A549 (cell line): Measurements from ENCODE around the gene SLC22A23. TPM values are rescaled to one million over a fixed set of nuclear protein-coding genes. Genes with fewer than 3 reads are reported as not detected.

ENCODE experiments used
- ATAC-seq, 2 experiments: fragments of 200-7000 bp in 1 of 2; fragments of >200 bp in 1 of 2; cut with Nextera tagmentation in 1 of 2; cut with Tn5 transposase in 1 of 2; 3 replicates each; pipeline versions ENCODE4 v1.8.0 to v1.9.1; 2018 to 2020; ENCODE audit warnings: mild to moderate bottlenecking in 1 of 2, moderate library complexity in 1 of 2
- CTCF ChIA-PET: fragments of 300-600 bp; sonication (Branson Sonifier 250); formaldehyde crosslinking; extraction: SDS; loops from one replicate; lab custom pipeline; 2021; ENCODE audit warnings: antibody characterized with exemption, inconsistent platforms; lab: Yijun Ruan, JAX
- POLR2A ChIA-PET: fragments of 350-600 bp; formaldehyde crosslinking; extraction: SDS; loops from one replicate; lab custom pipeline; 2021; ENCODE audit warnings: antibody characterized with exemption, inconsistent platforms; lab: Yijun Ruan, JAX
- DNase-seq, 2 experiments: peaks; one replicate each; pipeline versions ENCODE4 v3.0.0 to v3.0.0-alpha.2; 2011 to 2016; ENCODE audit warnings: low read depth in 1 of 2, low spot score in 1 of 2
- FAIRE-seq: peaks from 2 replicates; lab custom pipeline; 2011; peaks lifted over from hg19 to GRCh38; lab: Jason Lieb, UNC
- H3K27ac ChIP-seq, 2 experiments: fragments of >200 bp; sonication (Bioruptor Twin); formaldehyde crosslinking; 3 replicates each; pipeline ENCODE4 v1.5.1; 2016 to 2017
- H3K4me1 ChIP-seq: fragments of >200 bp; sonication (Bioruptor Twin); formaldehyde crosslinking; 3 replicates; pipeline ENCODE4 v1.6.1; 2016
- H3K4me2 ChIP-seq: fragments of >200 bp; sonication (Bioruptor Twin); formaldehyde crosslinking; 3 replicates; pipeline ENCODE4 v1.6.1; 2016
- H3K4me3 ChIP-seq: fragments of >200 bp; sonication (Bioruptor Twin); formaldehyde crosslinking; 3 replicates; pipeline ENCODE4 v1.5.1; 2016
- H3K9me3 ChIP-seq: fragments of >200 bp; sonication (Bioruptor Twin); formaldehyde crosslinking; 3 replicates; pipeline ENCODE4 v1.6.1; 2016
- ATOH8 ChIP-seq: fragments of 250-450 bp; sonication (Bioruptor Pico); IDR thresholded peaks from 2 replicates; pipeline ENCODE4 v1.5.0; 2020; ENCODE audit warnings: low read depth, mild to moderate bottlenecking, moderate library complexity
- BHLHE40 ChIP-seq: IDR thresholded peaks from 2 replicates; pipeline ENCODE4 v1.6.1; 2012; ENCODE audit warnings: low read depth, low read length, inconsistent platforms
- CBX2 ChIP-seq: fragments of 200-600 bp; sonication (generic); IDR thresholded peaks from 2 replicates; pipeline ENCODE4 v1.6.1; 2016; ENCODE audit warnings: low read depth, mild to moderate bottlenecking, borderline replicate concordance
- CHD2 ChIP-seq: fragments of 150-350 bp; IDR thresholded peaks from 2 replicates; pipeline ENCODE4 v1.6.1; 2014; ENCODE audit warnings: low read length; ENCODE audit not compliant: partially characterized antibody
- CTCF ChIP-seq: fragments of >200 bp; sonication (Bioruptor Twin); formaldehyde crosslinking; IDR thresholded peaks from 3 replicates; pipeline ENCODE4 v1.5.1; 2016
- EHMT2 ChIP-seq: fragments of 200-600 bp; sonication (generic); IDR thresholded peaks from 2 replicates; pipeline ENCODE4 v1.6.1; 2016; ENCODE audit warnings: antibody characterized with exemption, low read depth, mild to moderate bottlenecking, moderate library complexity
- ELK1 ChIP-seq: fragments of 150-350 bp; IDR thresholded peaks from 2 replicates; pipeline ENCODE4 v1.6.1; 2014; ENCODE audit warnings: low read depth, mild to moderate bottlenecking, low read length
- FOSL2 ChIP-seq, 2 experiments: fragments of 450-650 bp in 1 of 2; fragments of >200 bp in 1 of 2; sonication (Bioruptor Twin) in 1 of 2; formaldehyde crosslinking; IDR thresholded peaks; 2 replicates each; pipeline versions ENCODE4 v1.5.0 to v1.6.1; 2016 to 2020; ENCODE audit warnings: mild to moderate bottlenecking in 1 of 2, moderate library complexity in 1 of 2
- FOXS1 ChIP-seq: fragments of 250-450 bp; sonication (Bioruptor Pico); IDR thresholded peaks from 2 replicates; pipeline ENCODE4 v1.5.0; 2020; ENCODE audit warnings: mild to moderate bottlenecking, moderate library complexity
- JUNB ChIP-seq: fragments of >200 bp; sonication (Bioruptor Twin); formaldehyde crosslinking; IDR thresholded peaks from 2 replicates; pipeline ENCODE4 v1.6.1; 2016
- KDM1A ChIP-seq: fragments of 200-600 bp; sonication (generic); IDR thresholded peaks from 2 replicates; pipeline ENCODE4 v1.6.1; 2016; ENCODE audit warnings: low read depth, mild to moderate bottlenecking
- KDM5A ChIP-seq: fragments of 200-600 bp; sonication (generic); IDR thresholded peaks from 2 replicates; pipeline ENCODE4 v1.6.1; 2016; ENCODE audit warnings: antibody characterized with exemption, mild to moderate bottlenecking
- MAFK ChIP-seq: fragments of 450-650 bp; IDR thresholded peaks from 2 replicates; pipeline ENCODE4 v1.6.1; 2014; ENCODE audit not compliant: partially characterized antibody
- MAZ ChIP-seq: fragments of 150-350 bp; IDR thresholded peaks from 2 replicates; pipeline ENCODE4 v1.6.1; 2014; ENCODE audit warnings: antibody characterized with exemption, low read depth, low read length, borderline replicate concordance
- NFE2L2 ChIP-seq: fragments of 150-350 bp; conservative IDR thresholded peaks from 2 replicates; pipeline ENCODE4 v1.6.1; 2014; ENCODE audit warnings: low read length
- NR3C1 ChIP-seq: fragments of >200 bp; sonication (Bioruptor Twin); formaldehyde crosslinking; IDR thresholded peaks from 3 replicates; pipeline ENCODE4 v1.6.1; 2017
- PHF8 ChIP-seq: fragments of 200-600 bp; sonication (generic); IDR thresholded peaks from 2 replicates; pipeline ENCODE4 v1.6.1; 2016; ENCODE audit warnings: low read depth, mild to moderate bottlenecking, antibody characterized with exemption, moderate library complexity, borderline replicate concordance
- POLR2A ChIP-seq: IDR thresholded peaks from 2 replicates; pipeline ENCODE4 v1.6.1; 2012; ENCODE audit warnings: mild to moderate bottlenecking, low read length
- POLR2AphosphoS2 ChIP-seq: conservative IDR thresholded peaks from 2 replicates; pipeline ENCODE4 v1.6.1; 2012; ENCODE audit warnings: low read length, improper control_type of control experiment, inconsistent platforms
- RFX5 ChIP-seq: fragments of 450-650 bp; IDR thresholded peaks from 2 replicates; pipeline ENCODE4 v1.7.1; 2014; ENCODE audit warnings: antibody characterized with exemption, mild to moderate bottlenecking, moderate library complexity
- RNF2 ChIP-seq: fragments of 200-600 bp; sonication (generic); IDR thresholded peaks from 2 replicates; pipeline ENCODE4 v1.6.1; 2016; ENCODE audit warnings: low read depth, mild to moderate bottlenecking, antibody characterized with exemption, moderate library complexity, borderline replicate concordance
- ZNF302 ChIP-seq: fragments of 250-450 bp; sonication (Bioruptor Pico); IDR thresholded peaks from 2 replicates; pipeline ENCODE4 v1.9.0; 2021; ENCODE audit warnings: inconsistent platforms, mild to moderate bottlenecking, moderate library complexity
- ZSCAN20 ChIP-seq: fragments of 250-450 bp; sonication (Bioruptor Pico); IDR thresholded peaks from 2 replicates; pipeline ENCODE4 v1.8.0; 2022; ENCODE audit warnings: mild to moderate bottlenecking, moderate library complexity
- WGBS: methylation state at CpG from one replicate; pipeline ENCODE4 v1.1.6; 2017; ENCODE audit errors: missing lambda C conversion rate; 5-methylcytosine and 5-hydroxymethylcytosine counted together
- polyA plus RNA-seq, 4 experiments: library from polyadenylated mRNA; depleted of rRNA in 3 of 4; stranded (reverse); fragments of >200 nt; fragmentation: RNase III in 1 of 4; extraction: RNeasy Plus Mini Kit Qiagen cat#74134 plus additional on column Dnase treatment in 1 of 4; gene quantifications; 2 replicates in 3 of 4; 3 replicates in 1 of 4; pipeline ENCODE4 v1.2.3, GENCODE V29; 2011 to 2017
- TF ChIP-seq, protein P1 (sequence below): IDR thresholded peaks from 2 replicates; pipeline ENCODE4 v1.6.1; 2012; ENCODE audit warnings: low read depth, borderline replicate concordance
- TF ChIP-seq, protein P2 (sequence below): fragments of 250-450 bp; sonication (Bioruptor Pico); IDR thresholded peaks from 2 replicates; pipeline ENCODE4 v1.5.0; 2021; ENCODE audit warnings: mild to moderate bottlenecking, moderate library complexity, borderline replicate concordance
- TF ChIP-seq, protein P3 (sequence below): fragments of >200 bp; sonication (Bioruptor Twin); formaldehyde crosslinking; IDR thresholded peaks from 3 replicates; pipeline ENCODE4 v1.6.1; 2016
- TF ChIP-seq, protein P4 (sequence below): IDR thresholded peaks from 2 replicates; pipeline ENCODE4 v1.6.1; 2012

SLC22A23 gene
- polyA plus RNA-seq, 2 of the 4 experiments (the other 2 are of a cell fraction), result 4.4 to 6.2 TPM

DNA sequence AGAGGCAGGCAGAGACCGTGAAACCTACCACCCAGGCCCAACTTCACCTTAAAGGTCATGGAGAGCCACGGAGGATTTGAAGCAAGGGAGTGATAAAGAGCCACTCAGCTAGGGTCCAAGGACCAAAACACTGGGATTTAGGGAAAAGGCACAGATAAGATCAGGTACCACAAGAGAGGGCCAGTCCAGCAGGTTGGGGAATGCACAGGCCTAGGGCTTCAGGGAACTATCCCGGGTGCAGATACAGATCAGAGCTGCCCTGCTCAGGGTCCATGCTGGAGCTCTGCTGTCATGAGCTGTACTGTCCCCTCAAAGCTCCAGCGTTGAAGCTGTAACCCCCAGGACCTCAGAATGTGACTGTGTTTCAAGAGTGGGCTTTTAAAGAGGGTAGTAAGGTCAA, 16.9 kb downstream of the SLC22A23 start (continued):
- TF ChIP-seq PHF8, result no peak
- no peak for TF ChIP-seq ZSCAN20
- no peak for TF ChIP-seq CTCF

DNA sequence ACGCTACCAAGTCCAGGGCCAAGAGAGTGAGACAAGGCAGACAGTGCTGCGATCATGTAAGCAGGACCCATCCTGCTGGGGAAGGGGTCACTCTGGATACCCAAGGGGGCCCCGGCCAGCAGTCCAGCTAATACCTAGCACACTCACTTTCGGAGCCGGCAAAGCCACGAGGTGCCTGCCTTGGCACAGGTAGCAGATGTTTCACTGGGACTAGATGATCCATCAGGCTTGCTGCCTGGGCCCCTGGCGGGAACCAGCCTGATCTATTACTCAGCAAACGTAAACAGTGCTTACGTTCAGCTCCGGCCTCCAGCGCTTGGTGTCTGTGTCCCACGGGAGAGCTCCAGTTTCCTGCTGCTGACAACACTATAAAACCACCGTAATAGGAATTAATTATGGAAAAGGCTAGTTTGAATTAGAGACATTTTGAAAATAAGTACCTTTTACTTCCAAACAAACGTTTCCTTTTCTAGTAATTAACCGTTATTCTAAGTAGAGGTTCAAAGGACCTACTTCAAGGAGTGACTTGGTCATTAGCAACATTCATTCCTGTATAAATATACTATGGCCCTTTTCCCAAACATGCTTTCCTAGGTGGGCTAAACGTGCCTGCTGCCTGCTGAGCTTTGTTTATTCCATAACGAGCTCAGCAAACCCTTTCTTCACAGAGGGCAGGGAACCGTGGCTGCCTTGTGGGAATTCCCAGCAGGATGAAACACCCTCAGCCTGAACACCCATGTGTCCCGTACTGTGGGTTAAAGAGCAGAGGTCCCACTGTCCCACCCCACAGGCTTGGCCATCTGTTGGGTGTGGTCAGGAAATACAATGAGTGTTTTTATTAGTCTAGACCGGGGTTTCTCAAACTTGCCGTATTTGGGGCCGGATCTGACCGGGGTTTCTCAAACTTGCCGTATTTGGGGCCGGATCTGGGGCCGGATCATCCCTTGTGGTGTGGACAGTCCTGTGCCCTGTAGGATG, 18.4 kb downstream of the SLC22A23 start:
- FAIRE-seq (no peak), ATAC-seq (peak; percentile 88 to 96)
- peak overlapping the region; percentile 75 for H3K4me2 ChIP-seq

GRCh38 chr6:3433005-3433404, 23.8 kb downstream of the SLC22A23 start:
- ChIA-PET POLR2A (no interaction called here), CTCF (interaction anchor here (1.4 kb wide), 1 partner anchor 24 kb away, joined by 4 read pairs; the partner anchor contains the start of gene SLC22A23)
- FAIRE-seq (no peak), DNase-seq (peak in 1 of 2 experiments; percentile 19), ATAC-seq (peak; percentile 50 to 52; a peak in 3 of 6 replicates)
- no peaks in the 10 kb centered on the region for H3K9me3 ChIP-seq
- no peak overlapping the region for H3K4me3 ChIP-seq
- peaks cover 3% of the 10 kb centered on the region for H3K4me1 ChIP-seq
- 68% methylated on average over 4 of the region's 4 CpGs for WGBS
- H3K4me2 ChIP-seq, result no peak overlapping the region
- H3K27ac ChIP-seq, result no peak overlapping the region
- TF ChIP-seq NFE2L2 (no peak), POLR2AphosphoS2 (no peak), KDM1A (no peak), MAZ (no peak), ZNF302 (no peak), POLR2A (no peak), ELK1 (no peak), MAFK (no peak), RNF2 (no peak), BHLHE40 (no peak), FOXS1 (CRISPR knock-in tag) (no peak), EHMT2 (no peak)
- TF ChIP-seq, protein P1, sequence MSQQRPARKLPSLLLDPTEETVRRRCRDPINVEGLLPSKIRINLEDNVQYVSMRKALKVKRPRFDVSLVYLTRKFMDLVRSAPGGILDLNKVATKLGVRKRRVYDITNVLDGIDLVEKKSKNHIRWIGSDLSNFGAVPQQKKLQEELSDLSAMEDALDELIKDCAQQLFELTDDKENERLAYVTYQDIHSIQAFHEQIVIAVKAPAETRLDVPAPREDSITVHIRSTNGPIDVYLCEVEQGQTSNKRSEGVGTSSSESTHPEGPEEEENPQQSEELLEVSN, result no peak
- TF ChIP-seq, protein P2, sequence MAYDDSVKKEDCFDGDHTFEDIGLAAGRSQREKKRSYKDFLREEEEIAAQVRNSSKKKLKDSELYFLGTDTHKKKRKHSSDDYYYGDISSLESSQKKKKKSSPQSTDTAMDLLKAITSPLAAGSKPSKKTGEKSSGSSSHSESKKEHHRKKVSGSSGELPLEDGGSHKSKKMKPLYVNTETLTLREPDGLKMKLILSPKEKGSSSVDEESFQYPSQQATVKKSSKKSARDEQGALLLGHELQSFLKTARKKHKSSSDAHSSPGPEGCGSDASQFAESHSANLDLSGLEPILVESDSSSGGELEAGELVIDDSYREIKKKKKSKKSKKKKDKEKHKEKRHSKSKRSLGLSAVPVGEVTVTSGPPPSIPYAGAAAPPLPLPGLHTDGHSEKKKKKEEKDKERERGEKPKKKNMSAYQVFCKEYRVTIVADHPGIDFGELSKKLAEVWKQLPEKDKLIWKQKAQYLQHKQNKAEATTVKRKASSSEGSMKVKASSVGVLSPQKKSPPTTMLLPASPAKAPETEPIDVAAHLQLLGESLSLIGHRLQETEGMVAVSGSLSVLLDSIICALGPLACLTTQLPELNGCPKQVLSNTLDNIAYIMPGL (CRISPR knock-in tag), result no peak
- TF ChIP-seq, protein P3, sequence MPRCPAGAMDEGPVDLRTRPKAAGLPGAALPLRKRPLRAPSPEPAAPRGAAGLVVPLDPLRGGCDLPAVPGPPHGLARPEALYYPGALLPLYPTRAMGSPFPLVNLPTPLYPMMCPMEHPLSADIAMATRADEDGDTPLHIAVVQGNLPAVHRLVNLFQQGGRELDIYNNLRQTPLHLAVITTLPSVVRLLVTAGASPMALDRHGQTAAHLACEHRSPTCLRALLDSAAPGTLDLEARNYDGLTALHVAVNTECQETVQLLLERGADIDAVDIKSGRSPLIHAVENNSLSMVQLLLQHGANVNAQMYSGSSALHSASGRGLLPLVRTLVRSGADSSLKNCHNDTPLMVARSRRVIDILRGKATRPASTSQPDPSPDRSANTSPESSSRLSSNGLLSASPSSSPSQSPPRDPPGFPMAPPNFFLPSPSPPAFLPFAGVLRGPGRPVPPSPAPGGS, result no peak

More for the DNA sequence above, 18.4 kb downstream of the SLC22A23 start:
- TF ChIP-seq POLR2AphosphoS2 (no peak), RNF2 (no peak), NR3C1 (no peak), RFX5 (no peak), CBX2 (no peak), FOSL2 (IDR thresholded peaks at IDR 0.05) (no peak), FOSL2 (CRISPR knock-in tag; IDR thresholded peaks at IDR 0.05) (peak; percentile 41; the same call in 1 of the 2 replicates), CHD2 (no peak), PHF8 (no peak), JUNB (no peak), KDM5A (no peak), ATOH8 (CRISPR knock-in tag) (peak; percentile 8; the same call in 1 of the 2 replicates)
- TF ChIP-seq, protein P4, sequence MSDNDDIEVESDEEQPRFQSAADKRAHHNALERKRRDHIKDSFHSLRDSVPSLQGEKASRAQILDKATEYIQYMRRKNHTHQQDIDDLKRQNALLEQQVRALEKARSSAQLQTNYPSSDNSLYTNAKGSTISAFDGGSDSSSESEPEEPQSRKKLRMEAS, result peak; percentile 61; the same call in 1 of the 2 replicates
- ChIA-PET POLR2A (interaction anchor here (0.7 kb wide), 1 partner anchor 83 kb away, joined by 4 read pairs; no protein-coding TSS in a partner anchor), CTCF (interaction anchor here (0.7 to 1.8 kb wide), 5 partner anchors 15 to 158 kb away, joined by 4 to 5 read pairs (median 4); no protein-coding TSS in a partner anchor)
- Histone ChIP-seq H3K4me3 (no peak overlapping the region), H3K9me3 (no peaks in the 10 kb centered on the region), H3K4me1 (peaks cover 32% of the 10 kb centered on the region), H3K27ac (peak overlapping the region; percentile 68 to 84)
- 21% methylated on average over 22 of the region's 26 CpGs for WGBS
- DNase-seq, result peak; percentile 71 to 76
